Mammary epithelial cell (primary cell): ENCODE results near the gene SEMA4A.

ENCODE experiments used
- EZH2 ChIP-seq: IDR thresholded peaks from 2 replicates; pipeline ENCODE4 v1.6.1; 2012; ENCODE audit warnings: low read length, inconsistent platforms, borderline replicate concordance
- TF ChIP-seq, protein P1 (sequence below), 2 donors: IDR thresholded peaks in 1 of 2; conservative IDR thresholded peaks in 1 of 2; 2 replicates each; pipeline ENCODE4 v1.5.1; 2011 to 2012; ENCODE audit warnings: inconsistent platforms in 2 of 2, low read length in 2 of 2, mild to moderate bottlenecking in 2 of 2, control low read depth in 1 of 2, low read depth in 1 of 2; ENCODE audit not compliant: insufficient read depth in 1 of 2; ENCODE audit errors: extremely low read depth in 1 of 2

DNA sequence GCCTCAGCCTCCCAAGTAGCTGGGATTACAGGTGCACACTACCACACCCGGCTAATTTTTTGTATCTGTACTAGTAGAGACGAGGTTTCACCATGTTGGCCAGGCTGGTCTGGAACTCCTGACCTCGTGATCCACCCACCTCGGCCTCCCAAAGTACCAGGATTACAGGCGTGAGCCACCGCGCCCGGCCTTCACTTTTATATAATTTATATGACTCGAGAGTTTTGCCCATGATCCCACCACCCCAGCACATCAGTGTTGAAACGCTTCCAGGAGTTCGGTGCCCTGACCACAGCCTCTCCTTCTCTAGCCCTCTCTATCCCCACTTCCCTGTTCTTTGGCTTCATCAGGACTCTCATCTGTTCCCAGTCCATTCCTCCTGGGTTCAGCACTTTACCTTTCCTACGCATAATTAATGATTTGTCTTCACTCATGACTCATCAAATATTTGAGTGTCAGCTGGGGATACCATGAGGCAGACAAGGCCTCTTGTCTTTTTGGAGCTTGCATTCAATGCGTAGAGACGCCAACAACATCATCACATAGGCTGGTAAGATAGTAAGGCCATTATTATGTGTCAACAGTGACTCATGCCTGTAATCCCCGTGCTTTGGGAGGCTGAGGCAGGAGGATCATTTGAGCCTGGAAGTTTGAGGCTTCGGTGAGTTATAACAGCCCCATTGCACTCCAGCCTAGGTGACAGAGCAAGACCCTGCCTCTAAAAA, 60.8 kb downstream of the SEMA4A start:
- TF ChIP-seq, protein P1, sequence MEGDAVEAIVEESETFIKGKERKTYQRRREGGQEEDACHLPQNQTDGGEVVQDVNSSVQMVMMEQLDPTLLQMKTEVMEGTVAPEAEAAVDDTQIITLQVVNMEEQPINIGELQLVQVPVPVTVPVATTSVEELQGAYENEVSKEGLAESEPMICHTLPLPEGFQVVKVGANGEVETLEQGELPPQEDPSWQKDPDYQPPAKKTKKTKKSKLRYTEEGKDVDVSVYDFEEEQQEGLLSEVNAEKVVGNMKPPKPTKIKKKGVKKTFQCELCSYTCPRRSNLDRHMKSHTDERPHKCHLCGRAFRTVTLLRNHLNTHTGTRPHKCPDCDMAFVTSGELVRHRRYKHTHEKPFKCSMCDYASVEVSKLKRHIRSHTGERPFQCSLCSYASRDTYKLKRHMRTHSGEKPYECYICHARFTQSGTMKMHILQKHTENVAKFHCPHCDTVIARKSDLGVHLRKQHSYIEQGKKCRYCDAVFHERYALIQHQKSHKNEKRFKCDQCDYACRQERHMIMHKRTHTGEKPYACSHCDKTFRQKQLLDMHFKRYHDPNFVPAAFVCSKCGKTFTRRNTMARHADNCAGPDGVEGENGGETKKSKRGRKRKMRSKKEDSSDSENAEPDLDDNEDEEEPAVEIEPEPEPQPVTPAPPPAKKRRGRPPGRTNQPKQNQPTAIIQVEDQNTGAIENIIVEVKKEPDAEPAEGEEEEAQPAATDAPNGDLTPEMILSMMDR (conservative IDR thresholded peaks at IDR 0.05 in 1 of 2, IDR thresholded peaks at IDR 0.05 in 1 of 2; ENCODE audit: extremely low read depth in 1 of 2, insufficient read depth in 1 of 2, low read depth in 1 of 2, low read length in 2 of 2): no peak
- no peak for TF ChIP-seq EZH2
